ENCODE measurements around the gene ANKS1B.

ANKS1B gene

GRCh38 chr12:99119943-99120342 lies 864.8 kb downstream of the ANKS1B start:
- Histone ChIP-seq H3K4me3 (no peak overlapping the region), H3K27ac (no peak overlapping the region), H3K4me1 (no peaks in the 10 kb centered on the region), H3K9me3 (no peaks in the 10 kb centered on the region), H3K27me3 (no peaks in the 10 kb centered on the region), H3K36me3 (no peaks in the 10 kb centered on the region)
- DNase-seq = no peak
- no peak for TF ChIP-seq CTCF (IDR thresholded peaks at IDR 0.05)
- intact Hi-C loops (cut with DNase I; ENCODE audit: low total_unique reads) = no loop called here

- no peaks in the 10 kb centered on the region for H3K27me3 ChIP-seq
- no peaks in the 10 kb centered on the region for H3K36me3 ChIP-seq
- H3K27ac ChIP-seq = no peak overlapping the region
- DNase-seq = no peak
- TF ChIP-seq CTCF (IDR thresholded peaks at IDR 0.05) = no peak
- no peaks in the 10 kb centered on the region for H3K4me1 ChIP-seq
- intact Hi-C loops (cut with DNase I; ENCODE audit: low total_unique reads) = no loop called here
- no peak overlapping the region for H3K4me3 ChIP-seq
- no peaks in the 10 kb centered on the region for H3K9me3 ChIP-seq
Observed at GRCh38 chr12:99119449-99119848, 865.3 kb downstream of the ANKS1B start.

- no peaks in the 10 kb centered on the region for H3K9me3 ChIP-seq
- DNase-seq = no peak
- no peak for TF ChIP-seq CTCF (IDR thresholded peaks at IDR 0.05)
- H3K4me1 ChIP-seq = no peaks in the 10 kb centered on the region
- H3K27ac ChIP-seq = no peak overlapping the region
- intact Hi-C loops (cut with DNase I; ENCODE audit: low total_unique reads) = no loop called here
- no peaks in the 10 kb centered on the region for H3K36me3 ChIP-seq
- no peak overlapping the region for H3K4me3 ChIP-seq
- no peaks in the 10 kb centered on the region for H3K27me3 ChIP-seq
Observed at GRCh38 chr12:99111600-99111999, 873.1 kb downstream of the ANKS1B start.

GRCh38 chr12:99110868-99111267 lies 873.9 kb downstream of the ANKS1B start:
- Histone ChIP-seq H3K4me1 (no peaks in the 10 kb centered on the region), H3K27me3 (no peaks in the 10 kb centered on the region), H3K9me3 (no peaks in the 10 kb centered on the region), H3K4me3 (no peak overlapping the region), H3K27ac (no peak overlapping the region), H3K36me3 (no peaks in the 10 kb centered on the region)
- TF ChIP-seq CTCF (IDR thresholded peaks at IDR 0.05) = no peak
- intact Hi-C loops (cut with DNase I; ENCODE audit: low total_unique reads) = no loop called here
- DNase-seq = no peak

GRCh38 chr12:99110212-99110611 lies 874.5 kb downstream of the ANKS1B start:
- intact Hi-C loops (cut with DNase I; ENCODE audit: low total_unique reads) = no loop called here
- no peak overlapping the region for H3K4me3 ChIP-seq
- no peaks in the 10 kb centered on the region for H3K9me3 ChIP-seq
- no peaks in the 10 kb centered on the region for H3K27me3 ChIP-seq
- no peaks in the 10 kb centered on the region for H3K4me1 ChIP-seq
- no peak for TF ChIP-seq CTCF (IDR thresholded peaks at IDR 0.05)
- H3K27ac ChIP-seq = no peak overlapping the region
- DNase-seq = no peak
- H3K36me3 ChIP-seq = no peaks in the 10 kb centered on the region

GRCh38 chr12:99108924-99109323 lies 875.8 kb downstream of the ANKS1B start:
- H3K4me3 ChIP-seq = no peak overlapping the region

More at GRCh38 chr12:99108924-99109323, 875.8 kb downstream of the ANKS1B start:
- Histone ChIP-seq H3K4me1 (no peaks in the 10 kb centered on the region), H3K27me3 (no peaks in the 10 kb centered on the region), H3K27ac (no peak overlapping the region), H3K9me3 (no peaks in the 10 kb centered on the region), H3K36me3 (no peaks in the 10 kb centered on the region)
- no peak for DNase-seq
- intact Hi-C loops (cut with DNase I; ENCODE audit: low total_unique reads) = no loop called here
- TF ChIP-seq CTCF (IDR thresholded peaks at IDR 0.05) = no peak
